CD8-positive, alpha-beta memory T cell (primary cell): Measurements from ENCODE around the gene GCG. TPM values are rescaled to one million over a fixed set of nuclear protein-coding genes. Genes with fewer than 3 reads are reported as not detected.

Experiments used
- CTCF ChIA-PET: fragments of 350-600 bp; sonication (Branson Sonifier 250); formaldehyde crosslinking; loops from one replicate; lab custom pipeline; 2021; ENCODE audit warnings: antibody characterized with exemption; lab: Charles Lee
- POLR2A ChIA-PET: fragments of 350-600 bp; sonication (Branson Sonifier 250); formaldehyde crosslinking; loops from one replicate; lab custom pipeline; 2021; ENCODE audit warnings: antibody characterized with exemption; lab: Charles Lee
- DNase-seq, 5 donors: peaks; one replicate each; pipeline versions ENCODE4 v3.0.0 to v3.0.0-alpha.2; 2020 to 2022; ENCODE audit warnings: mixed read lengths in 1 of 5
- H3K27ac ChIP-seq: one replicate; pipeline ENCODE4 v1.7.0; 2013; ENCODE audit warnings: low read depth, mild to moderate bottlenecking, low read length, moderate library complexity
- H3K27me3 ChIP-seq: 2 replicates; pipeline ENCODE4 v1.7.0; 2013; ENCODE audit warnings: low read length, mild to moderate bottlenecking; ENCODE audit not compliant: insufficient read depth, poor library complexity, severe bottlenecking
- H3K36me3 ChIP-seq: 2 replicates; pipeline ENCODE4 v1.7.0; 2013; ENCODE audit warnings: mild to moderate bottlenecking, low read length, moderate library complexity; ENCODE audit not compliant: insufficient read depth
- H3K4me1 ChIP-seq: 2 replicates; pipeline ENCODE4 v1.7.0; 2013; ENCODE audit warnings: mild to moderate bottlenecking, low read length, moderate library complexity; ENCODE audit not compliant: insufficient read depth
- H3K4me3 ChIP-seq: 2 replicates; pipeline ENCODE4 v1.7.0; 2013; ENCODE audit warnings: mild to moderate bottlenecking, low read length
- H3K9me3 ChIP-seq: 2 replicates; pipeline ENCODE4 v1.7.0; 2013; ENCODE audit warnings: mild to moderate bottlenecking, low read length
- H3K27ac Mint-ChIP-seq, 8 donors: one replicate each; pipeline ENCODE4 v1.8.0; 2020 to 2021; ENCODE audit warnings: mixed read lengths in 8 of 8, mild to moderate bottlenecking in 6 of 8, inconsistent platforms in 3 of 8, moderate library complexity in 3 of 8
- H3K27me3 Mint-ChIP-seq, 2 donors: one replicate each; pipeline ENCODE4 v1.8.0; 2020 to 2021; ENCODE audit warnings: mixed read lengths in 2 of 2, mild to moderate bottlenecking in 1 of 2, moderate library complexity in 1 of 2
- H3K36me3 Mint-ChIP-seq, 3 donors: one replicate each; pipeline ENCODE4 v1.8.0; 2020 to 2021; ENCODE audit warnings: mixed read lengths in 3 of 3, inconsistent platforms in 1 of 3, mild to moderate bottlenecking in 1 of 3
- H3K4me1 Mint-ChIP-seq, 3 donors: one replicate each; pipeline ENCODE4 v1.8.0; 2020 to 2021; ENCODE audit warnings: mixed read lengths in 3 of 3, inconsistent platforms in 1 of 3, mild to moderate bottlenecking in 1 of 3
- H3K4me3 Mint-ChIP-seq, 7 donors: one replicate each; pipeline ENCODE4 v1.8.0; 2020 to 2021; ENCODE audit warnings: mixed read lengths in 7 of 7, mild to moderate bottlenecking in 6 of 7, moderate library complexity in 4 of 7, inconsistent platforms in 2 of 7
- H3K9me3 Mint-ChIP-seq, 5 donors: one replicate each; pipeline ENCODE4 v1.8.0; 2020 to 2022; ENCODE audit warnings: mixed read lengths in 5 of 5, mild to moderate bottlenecking in 3 of 5, moderate library complexity in 2 of 5, inconsistent platforms in 1 of 5
- polyA plus RNA-seq: library from polyadenylated mRNA; unstranded; fragments of 300-500 nt; fragmentation: Illumina TruSeq; gene quantifications from one replicate; pipeline ENCODE4 v1.2.3, GENCODE V29; 2021
- total RNA-seq, 2 experiments: library from RNA; stranded (reverse); gene quantifications; one replicate each; pipeline ENCODE4 v1.2.3, GENCODE V29; 2021

GCG gene
- total RNA-seq = not detected
- not detected for polyA plus RNA-seq

DNA sequence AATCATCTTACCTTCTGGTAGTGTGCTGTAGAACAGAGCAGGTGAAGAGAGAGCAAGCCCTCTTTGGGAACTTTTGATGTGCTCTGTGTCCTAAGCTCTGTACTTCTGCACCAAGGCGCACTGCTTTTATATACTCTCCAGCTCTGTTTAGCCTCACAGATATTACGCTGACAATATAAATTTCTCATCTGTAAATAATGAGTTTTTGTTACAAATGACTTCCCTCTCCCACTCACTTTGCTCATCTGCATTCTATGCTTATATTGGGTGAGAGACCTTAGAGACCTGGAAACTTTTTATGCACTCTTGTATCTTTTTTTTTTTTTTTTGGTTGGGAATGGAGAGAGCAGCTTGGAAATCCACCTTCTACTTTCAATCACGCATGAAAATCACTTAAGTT is at the start of gene GCG:
Gene GCG (minus strand): TSS at position 101 of the 400 bp plus-strand sequence. CDS start 3,069 bp downstream, outside the sequence.
- H3K27me3 ChIP-seq = no peaks in the 10 kb centered on the region
- H3K4me3 Mint-ChIP-seq = no peak within 1 kb of the TSS
- H3K36me3 ChIP-seq = no peaks in the 10 kb centered on the region
- no peak within 1 kb of the TSS for H3K4me3 ChIP-seq
- POLR2A ChIA-PET = no interaction called here
- CTCF ChIA-PET = no interaction called here
- H3K27me3 Mint-ChIP-seq = peaks cover 14 to 44% of the 10 kb centered on the region in 2 donors
- H3K27ac Mint-ChIP-seq = no peak within 1 kb of the TSS
- H3K9me3 Mint-ChIP-seq = no peaks in the 10 kb centered on the region
- no peaks in the 10 kb centered on the region for H3K36me3 Mint-ChIP-seq
- no peak within 1 kb of the TSS for H3K27ac ChIP-seq
- no peak for DNase-seq
- H3K4me1 Mint-ChIP-seq = peaks cover 4 to 7% (median 5%) of the 10 kb centered on the region in 3 donors
- no peaks in the 10 kb centered on the region for H3K4me1 ChIP-seq
- no peaks in the 10 kb centered on the region for H3K9me3 ChIP-seq

DNA sequence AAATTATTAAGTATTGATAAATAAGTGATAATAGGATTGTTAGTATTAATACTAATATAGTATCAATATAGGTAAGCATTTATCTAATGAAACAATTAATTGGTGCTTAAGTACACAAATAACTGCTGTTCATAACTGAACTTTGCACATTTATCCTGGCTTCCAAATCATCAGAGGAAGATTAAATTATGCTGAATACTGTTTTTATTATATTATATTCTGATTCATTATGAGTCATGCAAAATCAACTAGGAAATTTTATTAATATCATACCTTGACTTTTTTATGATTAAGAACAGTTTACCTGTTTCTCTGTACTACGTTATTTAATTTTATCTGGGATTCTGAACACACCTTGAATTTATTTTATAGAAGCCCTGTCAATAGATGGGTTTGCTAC is 48.6 kb upstream of the GCG start:
- Histone ChIP-seq H3K9me3 (no peaks in the 10 kb centered on the region), H3K27ac (no peak overlapping the region), H3K27me3 (no peaks in the 10 kb centered on the region), H3K4me3 (no peak overlapping the region), H3K36me3 (no peaks in the 10 kb centered on the region), H3K4me1 (no peaks in the 10 kb centered on the region)
- Mint-ChIP-seq H3K9me3 (no peaks in the 10 kb centered on the region), H3K27me3 (peaks cover 3 to 54% of the 10 kb centered on the region in 2 donors), H3K36me3 (no peaks in the 10 kb centered on the region), H3K27ac (no peak overlapping the region), H3K4me3 (no peak overlapping the region), H3K4me1 (no peaks in the 10 kb centered on the region)
- DNase-seq = no peak
- POLR2A ChIA-PET = no interaction called here
- CTCF ChIA-PET = no interaction called here

DNA sequence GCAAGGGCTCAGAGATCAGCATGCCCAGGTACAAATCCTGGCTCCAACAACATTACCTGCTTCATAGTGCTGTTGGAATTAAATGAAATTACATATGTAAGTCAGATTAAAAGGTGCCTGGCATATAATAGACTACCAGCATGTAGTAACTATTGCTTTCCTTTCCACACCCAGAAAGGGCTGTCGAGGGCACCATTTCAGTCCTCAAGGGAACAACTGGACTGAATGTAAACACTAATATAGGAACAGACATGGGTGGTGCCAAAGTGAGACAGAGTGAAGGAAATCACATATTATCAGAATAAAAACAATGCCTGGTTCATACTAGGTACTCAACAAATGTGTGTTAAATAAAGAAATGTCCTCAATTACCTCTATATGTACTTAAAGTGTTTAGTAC is 47.9 kb upstream of the GCG start:
- Mint-ChIP-seq H3K9me3 (no peaks in the 10 kb centered on the region), H3K4me1 (no peaks in the 10 kb centered on the region), H3K4me3 (no peak overlapping the region), H3K36me3 (no peaks in the 10 kb centered on the region), H3K27me3 (peaks cover 3 to 57% of the 10 kb centered on the region in 2 donors), H3K27ac (no peak overlapping the region)
- Histone ChIP-seq H3K4me3 (no peak overlapping the region), H3K4me1 (no peaks in the 10 kb centered on the region), H3K36me3 (no peaks in the 10 kb centered on the region), H3K27ac (no peak overlapping the region), H3K9me3 (no peaks in the 10 kb centered on the region), H3K27me3 (no peaks in the 10 kb centered on the region)
- ChIA-PET POLR2A (no interaction called here), CTCF (no interaction called here)
- DNase-seq = no peak

DNA sequence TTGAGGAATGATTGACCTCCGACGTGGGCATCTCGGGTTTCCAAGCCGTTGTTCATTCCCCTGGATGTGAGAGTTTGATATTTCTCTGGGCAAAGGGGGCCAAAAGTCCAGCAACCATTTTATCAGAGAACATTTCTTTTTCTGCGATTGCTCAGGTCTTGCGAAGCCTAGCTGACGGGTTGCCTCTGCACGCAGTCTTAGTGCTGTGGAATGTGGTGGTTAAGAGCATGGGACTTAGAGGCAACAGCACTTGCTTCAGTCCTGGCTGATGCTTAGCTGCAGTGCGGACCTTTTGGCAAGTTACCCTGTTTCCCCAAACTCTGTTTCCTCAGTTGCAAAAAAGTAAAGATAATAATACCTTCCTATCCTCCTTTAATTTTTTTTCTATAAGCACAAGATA is 46.2 kb upstream of the GCG start:
- Mint-ChIP-seq H3K4me3 (no peak overlapping the region), H3K4me1 (no peaks in the 10 kb centered on the region), H3K9me3 (no peaks in the 10 kb centered on the region), H3K27me3 (peaks cover 6 to 66% of the 10 kb centered on the region in 2 donors), H3K27ac (no peak overlapping the region), H3K36me3 (no peaks in the 10 kb centered on the region)
- Histone ChIP-seq H3K4me3 (no peak overlapping the region), H3K27ac (no peak overlapping the region), H3K9me3 (no peaks in the 10 kb centered on the region), H3K36me3 (no peaks in the 10 kb centered on the region), H3K4me1 (no peaks in the 10 kb centered on the region), H3K27me3 (no peaks in the 10 kb centered on the region)
- POLR2A ChIA-PET = no interaction called here
- DNase-seq = no peak
- CTCF ChIA-PET = no interaction called here

DNA sequence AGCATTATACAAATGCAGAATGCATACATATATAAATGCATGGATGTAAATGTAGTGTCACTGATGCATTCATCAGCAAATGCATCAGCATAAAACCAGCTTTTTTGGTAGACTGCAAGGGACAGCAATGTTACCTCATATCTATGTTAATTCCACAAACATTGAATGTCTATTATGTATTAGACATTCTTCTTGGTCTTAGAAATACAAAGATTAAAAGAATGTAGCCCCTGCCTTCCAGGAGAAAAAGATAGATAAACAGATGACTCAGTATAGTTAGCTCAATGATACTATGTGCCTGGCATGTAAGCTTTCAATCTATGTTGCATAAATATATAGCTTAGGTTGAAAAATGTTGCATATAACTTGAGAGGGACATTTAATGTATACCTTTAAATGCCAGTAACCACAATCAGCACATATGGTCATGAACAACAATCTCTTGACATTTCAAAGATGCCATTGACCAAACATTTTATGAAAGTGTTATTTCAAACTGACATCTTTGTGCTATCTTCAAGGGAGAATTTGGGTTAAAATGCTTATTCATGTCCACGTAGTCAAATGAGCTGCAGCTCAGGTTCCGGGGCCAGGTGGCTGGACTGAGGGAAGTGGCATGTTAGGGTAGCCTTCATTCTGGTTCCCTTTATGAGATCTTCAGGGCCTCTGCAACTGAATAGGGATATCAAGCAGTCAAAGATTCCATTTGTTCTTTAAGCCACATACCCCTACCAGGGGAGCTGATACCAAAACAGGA is 45.2 kb upstream of the GCG start:
- CTCF ChIA-PET = interaction anchor here (1.3 kb wide), 1 partner anchor 23 kb away, joined by 3 read pairs; no protein-coding TSS in a partner anchor
- no peaks in the 10 kb centered on the region for H3K9me3 ChIP-seq
- H3K27me3 ChIP-seq = no peaks in the 10 kb centered on the region
- H3K27ac ChIP-seq = no peak overlapping the region
- H3K27me3 Mint-ChIP-seq = peaks cover 9 to 71% of the 10 kb centered on the region in 2 donors
- H3K36me3 ChIP-seq = no peaks in the 10 kb centered on the region
- no peaks in the 10 kb centered on the region for H3K4me1 Mint-ChIP-seq
- H3K4me3 Mint-ChIP-seq = no peak overlapping the region
- no peak overlapping the region for H3K4me3 ChIP-seq
- no peak for DNase-seq
- POLR2A ChIA-PET = no interaction called here
- H3K27ac Mint-ChIP-seq = no peak overlapping the region
- H3K4me1 ChIP-seq = no peaks in the 10 kb centered on the region
- H3K9me3 Mint-ChIP-seq = no peaks in the 10 kb centered on the region
- no peaks in the 10 kb centered on the region for H3K36me3 Mint-ChIP-seq

DNA sequence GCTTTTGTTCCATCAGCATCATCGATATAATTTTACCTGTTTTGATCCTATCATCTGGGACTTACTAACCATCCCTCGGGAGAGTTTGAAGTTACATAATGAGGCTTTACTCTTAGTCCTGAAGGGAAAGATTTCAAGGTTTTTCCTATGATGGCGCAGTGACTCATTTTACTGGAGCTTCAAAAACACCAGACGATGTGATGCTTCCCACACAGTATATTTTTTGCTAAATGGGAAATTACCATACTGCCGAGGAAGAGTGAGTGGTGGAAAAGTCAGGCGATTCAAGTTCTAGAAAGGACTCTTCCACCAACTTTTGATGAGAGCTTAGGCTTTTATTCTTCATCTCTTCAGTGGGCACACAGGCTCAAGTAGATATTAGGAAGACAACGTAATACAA is 44.6 kb upstream of the GCG start:
- H3K4me1 ChIP-seq = no peaks in the 10 kb centered on the region
- Mint-ChIP-seq H3K4me1 (no peaks in the 10 kb centered on the region), H3K27me3 (peaks cover 9 to 74% of the 10 kb centered on the region in 2 donors), H3K36me3 (no peaks in the 10 kb centered on the region), H3K4me3 (no peak overlapping the region), H3K27ac (no peak overlapping the region), H3K9me3 (no peaks in the 10 kb centered on the region)
- H3K36me3 ChIP-seq = no peaks in the 10 kb centered on the region
- ChIA-PET POLR2A (no interaction called here), CTCF (interaction anchor here (1.3 kb wide), 1 partner anchor 24 kb away, joined by 3 read pairs; no protein-coding TSS in a partner anchor)
- H3K9me3 ChIP-seq = no peaks in the 10 kb centered on the region
- no peak overlapping the region for H3K4me3 ChIP-seq
- H3K27me3 ChIP-seq = no peaks in the 10 kb centered on the region
- no peak overlapping the region for H3K27ac ChIP-seq
- no peak for DNase-seq

DNA sequence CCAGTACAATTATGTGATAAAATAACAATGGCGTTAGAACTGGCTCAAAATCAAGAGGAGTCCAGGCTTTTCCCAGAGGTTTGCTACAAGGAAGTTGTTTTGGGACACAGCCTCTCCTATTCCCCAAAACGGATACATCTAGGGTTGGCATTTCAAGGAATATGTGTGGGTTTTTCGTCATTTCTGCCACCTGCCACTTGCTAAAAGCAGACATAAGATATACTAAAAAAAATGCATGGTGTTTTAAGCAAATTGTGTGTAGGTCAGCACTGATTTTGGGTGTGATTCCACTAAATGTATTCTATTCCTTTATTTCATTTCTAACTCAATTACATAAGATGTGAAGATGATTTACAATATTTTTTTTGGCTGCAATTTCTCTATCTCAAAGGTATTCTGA is 36.4 kb upstream of the GCG start:
- H3K27me3 Mint-ChIP-seq = peaks cover 8 to 31% of the 10 kb centered on the region in 2 donors
- Histone ChIP-seq H3K9me3 (no peaks in the 10 kb centered on the region), H3K4me1 (no peaks in the 10 kb centered on the region), H3K27me3 (no peaks in the 10 kb centered on the region), H3K4me3 (no peak overlapping the region), H3K36me3 (no peaks in the 10 kb centered on the region), H3K27ac (no peak overlapping the region)
- H3K4me1 Mint-ChIP-seq = no peaks in the 10 kb centered on the region
- H3K4me3 Mint-ChIP-seq = no peak overlapping the region
- peak overlapping the region in 1 of 8 donors; percentile 3 for H3K27ac Mint-ChIP-seq
- POLR2A ChIA-PET = no interaction called here
- CTCF ChIA-PET = no interaction called here
- no peaks in the 10 kb centered on the region for H3K9me3 Mint-ChIP-seq
- H3K36me3 Mint-ChIP-seq = peaks cover 0 to 1% (median 0%) of the 10 kb centered on the region in 3 donors
- DNase-seq = no peak

DNA sequence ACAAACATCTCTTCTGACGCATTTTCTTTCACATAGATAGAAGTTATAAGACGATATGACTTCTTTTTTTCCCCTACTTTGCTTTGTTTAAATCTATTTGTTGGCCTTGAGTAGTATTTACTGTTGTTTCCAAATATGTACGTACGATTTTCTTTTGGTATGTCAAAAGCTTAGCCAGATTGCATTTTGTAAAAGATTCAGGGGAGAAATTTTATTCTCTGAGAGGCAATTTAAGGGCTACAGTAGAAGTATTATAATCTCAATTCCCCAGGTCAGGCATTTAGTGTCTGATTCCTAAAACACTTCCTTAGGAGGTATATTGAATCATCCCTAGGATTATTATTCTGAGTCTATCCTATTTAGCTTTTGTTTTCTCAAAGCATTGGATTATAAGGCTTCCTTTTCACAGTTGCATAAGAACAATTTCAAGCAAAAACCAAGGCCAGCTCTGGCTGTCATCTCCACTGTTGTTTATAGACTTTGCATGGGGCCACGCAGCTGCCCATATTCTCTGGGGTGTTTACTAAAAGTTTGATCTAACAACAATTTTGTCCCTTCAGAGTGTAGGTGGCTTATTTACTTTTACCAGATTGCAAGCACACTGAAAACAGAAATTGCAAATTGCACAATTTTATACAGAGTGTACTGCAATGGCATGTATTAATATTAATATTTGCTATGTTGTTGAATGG is 33.6 kb upstream of the GCG start:
- Histone ChIP-seq H3K27me3 (no peaks in the 10 kb centered on the region), H3K4me1 (no peaks in the 10 kb centered on the region), H3K9me3 (no peaks in the 10 kb centered on the region), H3K27ac (no peak overlapping the region), H3K36me3 (no peaks in the 10 kb centered on the region), H3K4me3 (no peak overlapping the region)
- Mint-ChIP-seq H3K36me3 (peaks cover 0 to 1% (median 0%) of the 10 kb centered on the region in 3 donors), H3K27ac (no peak overlapping the region), H3K27me3 (peaks cover 5 to 13% of the 10 kb centered on the region in 2 donors), H3K4me3 (no peak overlapping the region), H3K9me3 (peaks cover 0 to 1% (median 0%) of the 10 kb centered on the region in 5 donors), H3K4me1 (no peaks in the 10 kb centered on the region)
- ChIA-PET POLR2A (no interaction called here), CTCF (no interaction called here)
- no peak for DNase-seq
